ENCODE results near the gene ANKRA2.

ANKRA2 gene

GRCh38 chr5:73565139-73565968 lies at the start of gene ANKRA2, which contains the start of gene UTP15:
Gene ANKRA2, minus strand, starts transcription at chr5:73565639. Its CDS starts 2,758 bp downstream, at chr5:73562881.
Gene UTP15, plus strand, starts transcription at chr5:73565743. Its CDS starts 1,602 bp downstream, at chr5:73567345.
- DNase-seq (ENCODE audit: low spot score) = peak; percentile 66

- no peak for DNase-seq (ENCODE audit: low spot score)
Measured at GRCh38 chr5:73615085-73615484, 49.6 kb upstream of the ANKRA2 start.

GRCh38 chr5:73612799-73613198 lies 47.4 kb upstream of the ANKRA2 start:
- no peak for DNase-seq (ENCODE audit: low spot score)

GRCh38 chr5:73607228-73607627 lies 41.8 kb upstream of the ANKRA2 start:
- no peak for DNase-seq (ENCODE audit: low spot score)

- DNase-seq (ENCODE audit: low spot score) = no peak
Measured at GRCh38 chr5:73606206-73606753, 40.8 kb upstream of the ANKRA2 start.

- DNase-seq (ENCODE audit: low spot score) = no peak
Measured at GRCh38 chr5:73605223-73606087, 40.0 kb upstream of the ANKRA2 start.

- DNase-seq (ENCODE audit: low spot score) = no peak
Measured at GRCh38 chr5:73603998-73604397, 38.6 kb upstream of the ANKRA2 start.

GRCh38 chr5:73599380-73599779 lies 33.9 kb upstream of the ANKRA2 start:
- DNase-seq (ENCODE audit: low spot score) = no peak

- DNase-seq (ENCODE audit: low spot score) = peak; percentile 17
Measured at GRCh38 chr5:73596705-73597328, 31.4 kb upstream of the ANKRA2 start.

GRCh38 chr5:73592551-73592950 lies 27.1 kb upstream of the ANKRA2 start:
- no peak for DNase-seq (ENCODE audit: low spot score)

- DNase-seq (ENCODE audit: low spot score) = no peak
Measured at GRCh38 chr5:73591698-73592501, 26.5 kb upstream of the ANKRA2 start.

- DNase-seq (ENCODE audit: low spot score) = peak; percentile 45
Measured at GRCh38 chr5:73591102-73591695, 25.8 kb upstream of the ANKRA2 start.

GRCh38 chr5:73587923-73588322 lies 22.5 kb upstream of the ANKRA2 start:
- DNase-seq (ENCODE audit: low spot score) = no peak

GRCh38 chr5:73582285-73583145 lies 17.1 kb upstream of the ANKRA2 start:
- DNase-seq (ENCODE audit: low spot score) = no peak

GRCh38 chr5:73565969-73566547 lies 619 bp upstream of the ANKRA2 start:
- no peak for DNase-seq (ENCODE audit: low spot score)

- no peak for DNase-seq (ENCODE audit: low spot score)
Measured at GRCh38 chr5:73564675-73565074, 764 bp downstream of the ANKRA2 start.

GRCh38 chr5:73564018-73564417 lies 1.4 kb downstream of the ANKRA2 start:
- no peak for DNase-seq (ENCODE audit: low spot score)

- no peak for DNase-seq (ENCODE audit: low spot score)
Measured at GRCh38 chr5:73558950-73559349, 6.5 kb downstream of the ANKRA2 start.

GRCh38 chr5:73552642-73553041 lies 12.8 kb downstream of the ANKRA2 start:
- DNase-seq (ENCODE audit: low spot score) = no peak

- no peak for DNase-seq (ENCODE audit: low spot score)
Measured at GRCh38 chr5:73550016-73550415, 15.4 kb downstream of the ANKRA2 start.

Measured in HuH-7 (cell line).